Sigmoid colon (tissue), 7 donors: Measurements from ENCODE around the gene GLRX. TPM values are rescaled to one million over a fixed set of nuclear protein-coding genes. Genes with fewer than 3 reads are reported as not detected.

ENCODE experiments used
- DNase-seq: peaks from one replicate; pipeline ENCODE4 v3.0.0-alpha.2; 2019
- H3K27ac ChIP-seq, 4 donors: fragments of 200-600 bp; sonication (generic); one replicate each; pipeline ENCODE4 v1.5.1; 2016 to 2019; ENCODE audit warnings: mild to moderate bottlenecking in 1 of 4
- H3K27me3 ChIP-seq, 3 donors: fragments of 200-600 bp; sonication (generic); one replicate each; pipeline ENCODE4 v1.5.1; 2019; ENCODE audit warnings: mild to moderate bottlenecking in 1 of 3
- H3K36me3 ChIP-seq, 4 donors: fragments of 200-600 bp; sonication (generic); one replicate each; pipeline ENCODE4 v1.5.1; 2016 to 2019
- H3K4me1 ChIP-seq, 4 donors: fragments of 200-600 bp; sonication (generic); one replicate each; pipeline ENCODE4 v1.5.1; 2017 to 2019
- H3K4me3 ChIP-seq, 4 donors: fragments of 200-600 bp; sonication (generic); one replicate each; pipeline ENCODE4 v1.5.1; 2017 to 2019; ENCODE audit warnings: mild to moderate bottlenecking in 2 of 4, moderate library complexity in 1 of 4
- H3K9me3 ChIP-seq, 4 donors: fragments of 200-600 bp in 3 of 4; sonication (generic) in 3 of 4; one replicate each; pipeline versions ENCODE4 v1.5.1 to v1.6.1; 2013 to 2019
- CTCF ChIP-seq, 4 experiments: fragments of 450-650 bp in 3 of 4; fragments of 200-600 bp in 1 of 4; IDR thresholded peaks; one replicate each; pipeline ENCODE4 v1.5.1; 2016 to 2019; ENCODE audit warnings: antibody characterized with exemption in 4 of 4, mild to moderate bottlenecking in 3 of 4, moderate library complexity in 2 of 4
- EP300 ChIP-seq, 4 donors: sonication (generic); formaldehyde crosslinking; IDR thresholded peaks; one replicate each; pipeline ENCODE4 v1.6.1; 2017; ENCODE audit warnings: antibody characterized with exemption in 4 of 4
- POLR2A ChIP-seq, 2 donors: fragments of 450-650 bp; IDR thresholded peaks; one replicate each; pipeline ENCODE4 v1.6.1; 2016; ENCODE audit warnings: antibody characterized with exemption in 2 of 2, mild to moderate bottlenecking in 2 of 2, moderate library complexity in 2 of 2
- POLR2AphosphoS5 ChIP-seq, 4 donors: sonication (generic); formaldehyde crosslinking; IDR thresholded peaks; one replicate each; pipeline ENCODE4 v1.6.1; 2017; ENCODE audit warnings: antibody characterized with exemption in 4 of 4
- WGBS, 2 donors: extraction: QIAGEN DNeasy Blood & Tissue Kit; methylation state at CpG; one replicate each; pipeline ENCODE4 v1.1.7; 2013; 5-methylcytosine and 5-hydroxymethylcytosine counted together
- intact Hi-C: fragments of 100-400 bp; cut with DNase I; formaldehyde crosslinking; loops from one replicate; pipeline ENCODE4 v1.15.1; 2023
- polyA plus RNA-seq, 3 donors: library from polyadenylated mRNA; stranded (reverse); fragments of 200-250 nt; gene quantifications; one replicate each; pipeline ENCODE4 v1.2.3, GENCODE V29; 2013
- total RNA-seq, 4 donors: library from RNA; depleted of rRNA; stranded (reverse); fragments of >200 nt; gene quantifications; one replicate each; pipeline ENCODE4 v1.1.0, GENCODE V29; 2016
- donor health status: healthy with polysubstance abuse.
- donor health status: Bipolar disorder and iron deficiency.
- donor health status: healthy.

Gene GLRX
- total and polyA plus RNA-seq, 7 donors = 30.2 to 409 (median 43.2) TPM

GRCh38 chr5:95801532-95801931 lies 21.0 kb downstream of the GLRX start:
- intact Hi-C loops = no loop called here
- Histone ChIP-seq H3K27ac (no peak overlapping the region), H3K4me1 (no peaks in the 10 kb centered on the region), H3K36me3 (peaks cover 0 to 6% (median 0%) of the 10 kb centered on the region in 4 donors), H3K4me3 (no peak overlapping the region), H3K9me3 (no peaks in the 10 kb centered on the region), H3K27me3 (no peaks in the 10 kb centered on the region)
- DNase-seq = no peak
- WGBS, 2 donors = 26 to 54% methylated on average over 2 of the region's 2 CpGs
- TF ChIP-seq CTCF (IDR thresholded peaks at IDR 0.05) (no peak), POLR2AphosphoS5 (IDR thresholded peaks at IDR 0.05) (no peak), EP300 (IDR thresholded peaks at IDR 0.05) (no peak), POLR2A (IDR thresholded peaks at IDR 0.05) (no peak)

- 97 to 98% methylated on average over 3 of the region's 3 CpGs for WGBS, 2 donors
- TF ChIP-seq POLR2A (IDR thresholded peaks at IDR 0.05) (no peak), EP300 (IDR thresholded peaks at IDR 0.05) (no peak), CTCF (IDR thresholded peaks at IDR 0.05) (no peak), POLR2AphosphoS5 (IDR thresholded peaks at IDR 0.05) (no peak)
- H3K4me3 ChIP-seq = no peak overlapping the region
- no peak for DNase-seq
- no peaks in the 10 kb centered on the region for H3K9me3 ChIP-seq
- peaks cover 0 to 14% (median 0%) of the 10 kb centered on the region in 4 donors for H3K36me3 ChIP-seq
- intact Hi-C loops = no loop called here
- no peaks in the 10 kb centered on the region for H3K27me3 ChIP-seq
- H3K4me1 ChIP-seq = no peaks in the 10 kb centered on the region
- H3K27ac ChIP-seq = no peak overlapping the region
Measured at GRCh38 chr5:95800553-95800952, 22.0 kb downstream of the GLRX start.

GRCh38 chr5:95799191-95799835 lies 23.2 kb downstream of the GLRX start:
- no peak overlapping the region for H3K4me3 ChIP-seq
- no peak for DNase-seq
- H3K27me3 ChIP-seq = no peaks in the 10 kb centered on the region
- H3K9me3 ChIP-seq = no peaks in the 10 kb centered on the region
- TF ChIP-seq POLR2AphosphoS5 (IDR thresholded peaks at IDR 0.05) = no peak
- no peak for TF ChIP-seq POLR2A (IDR thresholded peaks at IDR 0.05)
- no peak for TF ChIP-seq CTCF (IDR thresholded peaks at IDR 0.05)
- TF ChIP-seq EP300 (IDR thresholded peaks at IDR 0.05) = no peak
- intact Hi-C loops = no loop called here
- 73 to 90% methylated on average over 4 of the region's 4 CpGs for WGBS, 2 donors
- H3K4me1 ChIP-seq = no peaks in the 10 kb centered on the region
- peaks cover 0 to 24% (median 0%) of the 10 kb centered on the region in 4 donors for H3K36me3 ChIP-seq
- H3K27ac ChIP-seq = no peak overlapping the region

GRCh38 chr5:95798545-95798944 lies 24.0 kb downstream of the GLRX start:
- no peak overlapping the region for H3K27ac ChIP-seq
- no peaks in the 10 kb centered on the region for H3K27me3 ChIP-seq
- DNase-seq = no peak
- TF ChIP-seq POLR2AphosphoS5 (IDR thresholded peaks at IDR 0.05) = no peak
- peaks cover 0 to 32% (median 6%) of the 10 kb centered on the region in 4 donors for H3K36me3 ChIP-seq
- H3K4me3 ChIP-seq = no peak overlapping the region
- H3K9me3 ChIP-seq = no peaks in the 10 kb centered on the region
- intact Hi-C loops = no loop called here
- no peaks in the 10 kb centered on the region for H3K4me1 ChIP-seq

- Histone ChIP-seq H3K36me3 (peaks cover 0 to 37% (median 7%) of the 10 kb centered on the region in 4 donors), H3K27me3 (no peaks in the 10 kb centered on the region), H3K4me1 (no peaks in the 10 kb centered on the region), H3K4me3 (no peak overlapping the region), H3K27ac (no peak overlapping the region), H3K9me3 (no peaks in the 10 kb centered on the region)
- WGBS, 2 donors = 95 to 96% methylated on average over 2 of the region's 2 CpGs
- intact Hi-C loops = no loop called here
- DNase-seq = no peak
- no peak for TF ChIP-seq POLR2A (IDR thresholded peaks at IDR 0.05)
- no peak for TF ChIP-seq EP300 (IDR thresholded peaks at IDR 0.05)
- no peak for TF ChIP-seq POLR2AphosphoS5 (IDR thresholded peaks at IDR 0.05)
- TF ChIP-seq CTCF (IDR thresholded peaks at IDR 0.05) = no peak
Measured at GRCh38 chr5:95798048-95798447, 24.5 kb downstream of the GLRX start.
